Measurements from ENCODE around the gene ALDH1A3.
A peak's percentile ranks its signal among the peaks of the same experiment; 100 is the strongest.

ALDH1A3 gene

GRCh38 chr15:100931143-100931890, 51.7 kb downstream of the ALDH1A3 start:
- H3K27ac ChIP-seq (replicated peaks), result no peak overlapping the region
- DNase-seq (ENCODE audit: low read depth in 1 of 2, low spot score in 1 of 2), result no peak
- H3K4me3 ChIP-seq (replicated peaks; ENCODE audit: insufficient read depth, low read length), result no peak overlapping the region
- TF ChIP-seq SPI1 (IDR thresholded peaks at IDR 0.05; ENCODE audit: borderline replicate concordance, low read depth) (no peak), REST (IDR thresholded peaks at IDR 0.05; ENCODE audit: insufficient replicate concordance, low read depth) (no peak)
- TF ChIP-seq, protein P1, sequence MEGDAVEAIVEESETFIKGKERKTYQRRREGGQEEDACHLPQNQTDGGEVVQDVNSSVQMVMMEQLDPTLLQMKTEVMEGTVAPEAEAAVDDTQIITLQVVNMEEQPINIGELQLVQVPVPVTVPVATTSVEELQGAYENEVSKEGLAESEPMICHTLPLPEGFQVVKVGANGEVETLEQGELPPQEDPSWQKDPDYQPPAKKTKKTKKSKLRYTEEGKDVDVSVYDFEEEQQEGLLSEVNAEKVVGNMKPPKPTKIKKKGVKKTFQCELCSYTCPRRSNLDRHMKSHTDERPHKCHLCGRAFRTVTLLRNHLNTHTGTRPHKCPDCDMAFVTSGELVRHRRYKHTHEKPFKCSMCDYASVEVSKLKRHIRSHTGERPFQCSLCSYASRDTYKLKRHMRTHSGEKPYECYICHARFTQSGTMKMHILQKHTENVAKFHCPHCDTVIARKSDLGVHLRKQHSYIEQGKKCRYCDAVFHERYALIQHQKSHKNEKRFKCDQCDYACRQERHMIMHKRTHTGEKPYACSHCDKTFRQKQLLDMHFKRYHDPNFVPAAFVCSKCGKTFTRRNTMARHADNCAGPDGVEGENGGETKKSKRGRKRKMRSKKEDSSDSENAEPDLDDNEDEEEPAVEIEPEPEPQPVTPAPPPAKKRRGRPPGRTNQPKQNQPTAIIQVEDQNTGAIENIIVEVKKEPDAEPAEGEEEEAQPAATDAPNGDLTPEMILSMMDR (IDR thresholded peaks at IDR 0.05; ENCODE audit: insufficient read depth, low read length), result no peak
- H3K27me3 ChIP-seq (ENCODE audit: insufficient read depth, poor library complexity, severe bottlenecking), result no peaks in the 10 kb centered on the region

DNA sequence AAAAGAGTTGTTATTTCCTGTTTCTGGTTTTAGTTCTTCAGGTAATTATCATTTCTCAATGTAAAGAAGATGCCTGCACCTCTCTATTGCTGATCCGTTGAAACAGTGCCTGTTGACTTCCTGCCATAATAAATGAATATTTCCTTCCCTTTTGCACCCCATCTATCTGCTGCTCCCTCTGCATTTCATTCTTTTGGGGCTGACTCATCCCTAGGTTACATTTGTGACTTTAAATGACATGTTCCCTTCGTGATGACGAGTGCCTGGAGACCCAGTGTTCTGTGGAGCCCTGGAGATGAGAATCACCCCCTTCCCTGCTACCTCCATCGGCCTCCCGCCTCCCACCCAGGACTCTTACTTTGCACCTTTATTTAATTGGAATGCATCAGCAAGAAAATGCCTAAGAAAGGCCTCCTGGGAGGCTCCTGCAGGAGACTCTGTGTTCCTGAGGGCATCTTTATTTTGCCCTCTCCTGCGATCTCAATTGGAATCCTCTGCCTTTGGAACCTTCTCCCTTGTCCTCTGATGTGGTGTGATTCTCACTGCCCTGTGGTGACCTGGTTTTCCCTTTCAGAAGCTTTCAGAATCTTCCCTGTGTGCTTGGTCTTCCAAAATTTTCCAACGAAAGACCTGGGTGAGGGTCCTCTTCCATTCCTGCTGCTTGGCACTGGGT, 53.2 kb downstream of the ALDH1A3 start:
- TF ChIP-seq, protein P1 (IDR thresholded peaks at IDR 0.05; ENCODE audit: insufficient read depth, low read length), result no peak
- no peak for TF ChIP-seq POLR2AphosphoS5 (IDR thresholded peaks at IDR 0.05; ENCODE audit: low read depth)
- TF ChIP-seq GABPA (IDR thresholded peaks at IDR 0.05; ENCODE audit: low read depth), result no peak
- TF ChIP-seq REST (IDR thresholded peaks at IDR 0.05; ENCODE audit: insufficient replicate concordance, low read depth), result no peak
- no peak for TF ChIP-seq SPI1 (IDR thresholded peaks at IDR 0.05; ENCODE audit: borderline replicate concordance, low read depth)
- H3K4me3 ChIP-seq (replicated peaks; ENCODE audit: insufficient read depth, low read length), result no peak overlapping the region
- no peaks in the 10 kb centered on the region for H3K27me3 ChIP-seq (ENCODE audit: insufficient read depth, poor library complexity, severe bottlenecking)
- no peak for DNase-seq (ENCODE audit: low read depth in 1 of 2, low spot score in 1 of 2)
- peak overlapping the region; percentile 18 for H3K27ac ChIP-seq (replicated peaks)

- DNase-seq (ENCODE audit: low read depth in 1 of 2, low spot score in 1 of 2), result no peak
- Histone ChIP-seq H3K4me3 (replicated peaks; ENCODE audit: insufficient read depth, low read length) (no peak overlapping the region), H3K27ac (replicated peaks) (peak overlapping the region; percentile 46), H3K27me3 (ENCODE audit: insufficient read depth, poor library complexity, severe bottlenecking) (no peaks in the 10 kb centered on the region)
- no peak for TF ChIP-seq POLR2AphosphoS5 (IDR thresholded peaks at IDR 0.05; ENCODE audit: low read depth)
- no peak for TF ChIP-seq GABPA (IDR thresholded peaks at IDR 0.05; ENCODE audit: low read depth)
- TF ChIP-seq SPI1 (IDR thresholded peaks at IDR 0.05; ENCODE audit: borderline replicate concordance, low read depth), result no peak
- TF ChIP-seq, protein P1 (IDR thresholded peaks at IDR 0.05; ENCODE audit: insufficient read depth, low read length), result no peak
- TF ChIP-seq REST (IDR thresholded peaks at IDR 0.05; ENCODE audit: insufficient replicate concordance, low read depth), result no peak
These were observed 54.5 kb downstream of the ALDH1A3 start for GRCh38 chr15:100934166-100934565.

Data from HL-60 (cell line).